H9 (cell line): ENCODE data around the gene IKZF1. TPM values are rescaled to one million over a fixed set of nuclear protein-coding genes. Genes with fewer than 3 reads are reported as not detected.

ENCODE experiments used
- DNase-seq: peaks from one replicate; pipeline ENCODE4 v3.0.0-alpha.2; 2017
- H2AFZ ChIP-seq: one replicate; pipeline ENCODE4 v1.6.1; 2013; ENCODE audit warnings: mild to moderate bottlenecking, low read length, control low read depth, moderate library complexity
- H2AK5ac ChIP-seq: 2 replicates; pipeline ENCODE4 v1.6.1; 2013; ENCODE audit warnings: low read length, control low read depth, mixed read lengths; ENCODE audit not compliant: insufficient read length
- H2BK120ac ChIP-seq: one replicate; pipeline ENCODE4 v1.6.1; 2013; ENCODE audit warnings: low read depth, mild to moderate bottlenecking, low read length, control low read depth, inconsistent platforms; ENCODE audit not compliant: poor library complexity, severe bottlenecking
- H2BK12ac ChIP-seq: 2 replicates; pipeline ENCODE4 v1.6.1; 2013; ENCODE audit warnings: low read length, control low read depth, mixed read lengths, low read depth; ENCODE audit not compliant: insufficient read length
- H2BK15ac ChIP-seq: 2 replicates; pipeline ENCODE4 v1.6.1; 2013; ENCODE audit warnings: low read depth, low read length, control low read depth
- H2BK20ac ChIP-seq: one replicate; pipeline ENCODE4 v1.6.1; 2013; ENCODE audit warnings: low read depth, mild to moderate bottlenecking, low read length, control low read depth, inconsistent platforms; ENCODE audit not compliant: poor library complexity, severe bottlenecking
- H2BK5ac ChIP-seq: 2 replicates; pipeline ENCODE4 v1.6.1; 2013; ENCODE audit warnings: low read length, control low read depth, mixed read lengths; ENCODE audit not compliant: insufficient read length
- H3K14ac ChIP-seq: 2 replicates; pipeline ENCODE4 v1.6.1; 2013; ENCODE audit warnings: low read length, control low read depth; ENCODE audit not compliant: insufficient read depth
- H3K18ac ChIP-seq: 2 replicates; pipeline ENCODE4 v1.6.1; 2013; ENCODE audit warnings: low read depth, mild to moderate bottlenecking, mixed read lengths, low read length, control low read depth; ENCODE audit not compliant: insufficient read length
- H3K23ac ChIP-seq: 2 replicates; pipeline ENCODE4 v1.6.1; 2013; ENCODE audit warnings: low read length, control low read depth, mixed read lengths, low read depth; ENCODE audit not compliant: insufficient read length
- H3K23me2 ChIP-seq: 2 replicates; pipeline ENCODE4 v1.6.1; 2013; ENCODE audit warnings: low read depth, mild to moderate bottlenecking, mixed read lengths, low read length, control low read depth; ENCODE audit not compliant: insufficient read length, poor library complexity, severe bottlenecking
- H3K27ac ChIP-seq: 2 replicates; pipeline ENCODE4 v1.5.1; 2013; ENCODE audit warnings: low read length, control low read depth, mixed read lengths, low read depth; ENCODE audit not compliant: insufficient read length
- H3K27me3 ChIP-seq: 2 replicates; pipeline ENCODE4 v1.6.1; 2013; ENCODE audit warnings: low read length, control low read depth, inconsistent platforms; ENCODE audit not compliant: insufficient read depth
- H3K4ac ChIP-seq: 2 replicates; pipeline ENCODE4 v1.6.1; 2013; ENCODE audit warnings: low read depth, mild to moderate bottlenecking, control low read depth, inconsistent platforms, low read length, moderate library complexity
- H3K4me1 ChIP-seq: 2 replicates; pipeline ENCODE4 v1.6.1; 2013; ENCODE audit warnings: low read length, control low read depth, inconsistent platforms; ENCODE audit not compliant: insufficient read depth
- H3K4me2 ChIP-seq: 2 replicates; pipeline ENCODE4 v1.6.1; 2013; ENCODE audit warnings: low read length, control low read depth, mixed read lengths; ENCODE audit not compliant: insufficient read length, insufficient read depth
- H3K56ac ChIP-seq: 2 replicates; pipeline ENCODE4 v1.6.1; 2013; ENCODE audit warnings: low read depth, mild to moderate bottlenecking, mixed read lengths, low read length, control low read depth; ENCODE audit not compliant: insufficient read length
- H3K79me1 ChIP-seq: 2 replicates; pipeline ENCODE4 v1.6.1; 2013; ENCODE audit warnings: low read depth, mild to moderate bottlenecking, moderate library complexity, low read length, control low read depth, inconsistent platforms; ENCODE audit not compliant: insufficient read depth, poor library complexity, severe bottlenecking
- H3K79me2 ChIP-seq: 2 replicates; pipeline ENCODE4 v1.6.1; 2013; ENCODE audit warnings: low read length, control low read depth, inconsistent platforms; ENCODE audit not compliant: insufficient read depth
- H3K9ac ChIP-seq: 2 replicates; pipeline ENCODE4 v1.6.1; 2013; ENCODE audit warnings: low read length, control low read depth, mixed read lengths; ENCODE audit not compliant: insufficient read length; ENCODE audit errors: extremely low read depth
- H3K9me3 ChIP-seq: one replicate; pipeline ENCODE4 v1.6.1; 2013; ENCODE audit warnings: low read depth, low read length, inconsistent platforms; ENCODE audit not compliant: control insufficient read depth
- H3T11ph ChIP-seq: one replicate; pipeline ENCODE4 v1.6.1; 2013; ENCODE audit warnings: mild to moderate bottlenecking, low read length, control low read depth, inconsistent platforms
- H4K20me1 ChIP-seq: one replicate; pipeline ENCODE4 v1.6.1; 2013; ENCODE audit not compliant: control insufficient read depth, insufficient read length, insufficient read depth
- H4K5ac ChIP-seq: 2 replicates; pipeline ENCODE4 v1.6.1; 2013; ENCODE audit warnings: low read depth, mild to moderate bottlenecking, mixed read lengths, low read length, control low read depth; ENCODE audit not compliant: insufficient read length
- H4K8ac ChIP-seq: replicated peaks from 2 replicates; pipeline ENCODE4 v1.6.1; 2013; ENCODE audit warnings: low read length, control low read depth, mixed read lengths, low read depth; ENCODE audit not compliant: insufficient read length
- H4K91ac ChIP-seq: 2 replicates; pipeline ENCODE4 v1.6.1; 2013; ENCODE audit warnings: low read depth, mild to moderate bottlenecking, moderate library complexity, mixed read lengths, low read length, control low read depth; ENCODE audit not compliant: insufficient read length
- H3K27ac Mint-ChIP-seq, 3 experiments: 2 replicates in 2 of 3; 3 replicates in 1 of 3; pipeline ENCODE4 v1.8.0; 2020 to 2021; ENCODE audit warnings: mixed read lengths in 3 of 3, mild to moderate bottlenecking in 1 of 3, moderate library complexity in 1 of 3
- H3K27me3 Mint-ChIP-seq: 2 replicates; pipeline ENCODE4 v1.8.0; 2021; ENCODE audit warnings: low read depth, mild to moderate bottlenecking, moderate library complexity, mixed read lengths
- H3K36me3 Mint-ChIP-seq, 3 experiments: 2 replicates in 2 of 3; 3 replicates in 1 of 3; pipeline ENCODE4 v1.8.0; 2020 to 2021; ENCODE audit warnings: low read depth in 3 of 3, mixed read lengths in 3 of 3; ENCODE audit not compliant: insufficient read depth in 1 of 3
- H3K4me1 Mint-ChIP-seq, 2 experiments: 2 replicates each; pipeline ENCODE4 v1.8.0; 2020; ENCODE audit warnings: mixed read lengths in 2 of 2
- H3K4me3 Mint-ChIP-seq, 2 experiments: 2 replicates in 1 of 2; 3 replicates in 1 of 2; pipeline ENCODE4 v1.8.0; 2020 to 2021; ENCODE audit warnings: mild to moderate bottlenecking in 2 of 2, mixed read lengths in 2 of 2, moderate library complexity in 1 of 2
- H3K9me3 Mint-ChIP-seq, 2 experiments: 2 replicates in 1 of 2; 3 replicates in 1 of 2; pipeline ENCODE4 v1.8.0; 2020; ENCODE audit warnings: mild to moderate bottlenecking in 2 of 2, mixed read lengths in 2 of 2, moderate library complexity in 1 of 2
- WGBS: extraction: QIAGEN DNeasy Blood & Tissue Kit; methylation state at CpG from one replicate; pipeline ENCODE4 v1.1.7; 2013; ENCODE audit warnings: missing lambda C conversion rate, low lambda C conversion rate, mixed read lengths; ENCODE audit not compliant: insufficient read length; ENCODE audit errors: extremely low coverage; 5-methylcytosine and 5-hydroxymethylcytosine counted together
- total RNA-seq: library from RNA; stranded (reverse); gene quantifications from 2 replicates; pipeline ENCODE4 v1.2.1, GENCODE V29; 2021
- TF ChIP-seq, protein P1 (sequence below): fragments of 200-600 bp; sonication (generic); conservative IDR thresholded peaks from 3 replicates; pipeline ENCODE4 v1.8.0; 2021; ENCODE audit warnings: antibody characterized with exemption, mild to moderate bottlenecking

IKZF1 gene
- total RNA-seq, 1 experiment from 2014 or later: 0.98 TPM

DNA sequence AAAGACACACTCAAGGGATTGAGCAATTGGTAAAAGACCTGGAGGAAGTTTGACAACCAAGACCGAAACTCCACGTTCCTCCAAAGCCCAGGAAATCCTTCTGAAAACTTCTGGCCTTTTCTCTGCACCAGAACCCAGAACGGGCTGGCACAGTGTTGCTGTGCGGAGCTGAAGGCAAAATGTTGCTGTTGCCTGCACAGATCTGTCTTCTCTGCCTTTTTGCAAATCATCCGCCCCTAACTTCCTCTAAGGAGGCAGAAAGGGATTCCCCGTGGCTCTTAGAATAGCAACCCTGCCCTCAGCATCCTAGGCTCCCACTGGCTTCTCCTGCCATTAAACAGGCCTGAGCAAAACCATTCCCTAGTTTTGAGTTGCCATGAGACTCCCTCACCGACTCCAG lies 100.7 kb downstream of the IKZF1 start:
- Histone ChIP-seq H3K4me2 (no peak overlapping the region), H2AFZ (no peak overlapping the region), H3K9me3 (no peaks in the 10 kb centered on the region), H3K14ac (no peak overlapping the region), H3K79me2 (no peaks in the 10 kb centered on the region), H4K20me1 (no peaks in the 10 kb centered on the region), H2BK120ac (no peak overlapping the region), H2BK5ac (no peak overlapping the region), H3T11ph (no peak overlapping the region), H3K56ac (no peak overlapping the region), H2BK20ac (no peak overlapping the region), H3K23ac (no peak overlapping the region), H3K27ac (no peak overlapping the region), H3K18ac (no peak overlapping the region), H4K91ac (no peak overlapping the region), H3K79me1 (no peaks in the 10 kb centered on the region), H2BK12ac (no peak overlapping the region), H4K8ac (no peak overlapping the region), H3K27me3 (no peaks in the 10 kb centered on the region), H2AK5ac (no peak overlapping the region), H4K5ac (no peak overlapping the region), H3K4ac (no peak overlapping the region), H3K23me2 (no peaks in the 10 kb centered on the region), H2BK15ac (no peak overlapping the region), H3K9ac (no peak overlapping the region), H3K4me1 (no peaks in the 10 kb centered on the region)
- WGBS: no CpG with 5 or more reads among the region's 7 CpGs
- Mint-ChIP-seq H3K9me3 (no peaks in the 10 kb centered on the region), H3K4me3 (no peak overlapping the region), H3K27ac (no peak overlapping the region), H3K27me3 (peaks cover 2% of the 10 kb centered on the region), H3K4me1 (no peaks in the 10 kb centered on the region), H3K36me3 (no peaks in the 10 kb centered on the region)
- TF ChIP-seq, protein P1, sequence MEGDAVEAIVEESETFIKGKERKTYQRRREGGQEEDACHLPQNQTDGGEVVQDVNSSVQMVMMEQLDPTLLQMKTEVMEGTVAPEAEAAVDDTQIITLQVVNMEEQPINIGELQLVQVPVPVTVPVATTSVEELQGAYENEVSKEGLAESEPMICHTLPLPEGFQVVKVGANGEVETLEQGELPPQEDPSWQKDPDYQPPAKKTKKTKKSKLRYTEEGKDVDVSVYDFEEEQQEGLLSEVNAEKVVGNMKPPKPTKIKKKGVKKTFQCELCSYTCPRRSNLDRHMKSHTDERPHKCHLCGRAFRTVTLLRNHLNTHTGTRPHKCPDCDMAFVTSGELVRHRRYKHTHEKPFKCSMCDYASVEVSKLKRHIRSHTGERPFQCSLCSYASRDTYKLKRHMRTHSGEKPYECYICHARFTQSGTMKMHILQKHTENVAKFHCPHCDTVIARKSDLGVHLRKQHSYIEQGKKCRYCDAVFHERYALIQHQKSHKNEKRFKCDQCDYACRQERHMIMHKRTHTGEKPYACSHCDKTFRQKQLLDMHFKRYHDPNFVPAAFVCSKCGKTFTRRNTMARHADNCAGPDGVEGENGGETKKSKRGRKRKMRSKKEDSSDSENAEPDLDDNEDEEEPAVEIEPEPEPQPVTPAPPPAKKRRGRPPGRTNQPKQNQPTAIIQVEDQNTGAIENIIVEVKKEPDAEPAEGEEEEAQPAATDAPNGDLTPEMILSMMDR: no peak
- DNase-seq: no peak
